Osteocyte (in vitro differentiated cells): ENCODE data around the gene MYH13. TPM values are rescaled to one million over a fixed set of nuclear protein-coding genes. Genes with fewer than 3 reads are reported as not detected.

Source experiments
- DNase-seq: peaks from one replicate; pipeline ENCODE4 v3.0.0; 2021; ENCODE audit warnings: mixed read lengths; ENCODE audit not compliant: unreplicated experiment; ENCODE audit errors: extremely low spot score
- H3K27ac Mint-ChIP-seq: one replicate; pipeline ENCODE4 v1.8.0; 2021; ENCODE audit warnings: mild to moderate bottlenecking, mixed read lengths; ENCODE audit not compliant: unreplicated experiment
- H3K27me3 Mint-ChIP-seq: one replicate; pipeline ENCODE4 v1.8.0; 2021; ENCODE audit warnings: mixed read lengths; ENCODE audit not compliant: unreplicated experiment
- H3K36me3 Mint-ChIP-seq: one replicate; pipeline ENCODE4 v1.8.0; 2021; ENCODE audit warnings: mixed read lengths; ENCODE audit not compliant: unreplicated experiment
- H3K4me1 Mint-ChIP-seq: one replicate; pipeline ENCODE4 v1.8.0; 2021; ENCODE audit warnings: mixed read lengths; ENCODE audit not compliant: unreplicated experiment
- H3K4me3 Mint-ChIP-seq: one replicate; pipeline ENCODE4 v1.8.0; 2021; ENCODE audit warnings: mild to moderate bottlenecking, moderate library complexity, mixed read lengths; ENCODE audit not compliant: unreplicated experiment
- H3K9me3 Mint-ChIP-seq: one replicate; pipeline ENCODE4 v1.8.0; 2021; ENCODE audit warnings: mixed read lengths; ENCODE audit not compliant: unreplicated experiment
- CTCF ChIP-seq: fragments of 200-600 bp; sonication (generic); IDR thresholded peaks from 2 replicates; pipeline ENCODE4 v1.5.0; 2021; ENCODE audit warnings: antibody characterized with exemption, mild to moderate bottlenecking, moderate library complexity
- total RNA-seq: library from RNA; stranded (reverse); gene quantifications from 2 replicates; pipeline ENCODE4 v1.2.1, GENCODE V29; 2021

Gene MYH13
- total RNA-seq, 1 donor from 2014 or later: not detected

- no peak for TF ChIP-seq CTCF
- Mint-ChIP-seq H3K27ac (no peak overlapping the region), H3K4me3 (no peak overlapping the region), H3K9me3 (peaks cover 22% of the 10 kb centered on the region), H3K27me3 (no peaks in the 10 kb centered on the region), H3K4me1 (no peaks in the 10 kb centered on the region), H3K36me3 (no peaks in the 10 kb centered on the region)
- DNase-seq: no peak
These were observed 19.9 kb downstream of the MYH13 start for GRCh38 chr17:10352893-10353292.

- H3K27me3 Mint-ChIP-seq: no peaks in the 10 kb centered on the region
- H3K4me1 Mint-ChIP-seq: no peaks in the 10 kb centered on the region
- no peak for DNase-seq
- H3K9me3 Mint-ChIP-seq: peaks cover 24% of the 10 kb centered on the region
- no peak for TF ChIP-seq CTCF
- no peak overlapping the region for H3K27ac Mint-ChIP-seq
- H3K36me3 Mint-ChIP-seq: no peaks in the 10 kb centered on the region
- no peak overlapping the region for H3K4me3 Mint-ChIP-seq
These were observed 23.4 kb downstream of the MYH13 start for GRCh38 chr17:10349403-10349802.

GRCh38 chr17:10344816-10345215, 28.0 kb downstream of the MYH13 start:
- H3K36me3 Mint-ChIP-seq: no peaks in the 10 kb centered on the region
- no peak for DNase-seq
- H3K4me3 Mint-ChIP-seq: no peak overlapping the region
- H3K4me1 Mint-ChIP-seq: no peaks in the 10 kb centered on the region
- H3K27me3 Mint-ChIP-seq: no peaks in the 10 kb centered on the region
- no peak overlapping the region for H3K27ac Mint-ChIP-seq
- no peak for TF ChIP-seq CTCF
- H3K9me3 Mint-ChIP-seq: peaks cover 18% of the 10 kb centered on the region

GRCh38 chr17:10339051-10339450, 33.8 kb downstream of the MYH13 start:
- H3K4me1 Mint-ChIP-seq: no peaks in the 10 kb centered on the region
- H3K36me3 Mint-ChIP-seq: no peaks in the 10 kb centered on the region
- H3K4me3 Mint-ChIP-seq: no peak overlapping the region
- peaks cover 7% of the 10 kb centered on the region for H3K9me3 Mint-ChIP-seq
- DNase-seq: no peak
- no peak for TF ChIP-seq CTCF
- no peak overlapping the region for H3K27ac Mint-ChIP-seq
- H3K27me3 Mint-ChIP-seq: no peaks in the 10 kb centered on the region

- H3K27ac Mint-ChIP-seq: no peak overlapping the region
- no peaks in the 10 kb centered on the region for H3K36me3 Mint-ChIP-seq
- no peak for DNase-seq
- H3K27me3 Mint-ChIP-seq: no peaks in the 10 kb centered on the region
- peaks cover 6% of the 10 kb centered on the region for H3K9me3 Mint-ChIP-seq
- no peak for TF ChIP-seq CTCF
- no peaks in the 10 kb centered on the region for H3K4me1 Mint-ChIP-seq
- no peak overlapping the region for H3K4me3 Mint-ChIP-seq
These were observed 34.8 kb downstream of the MYH13 start for GRCh38 chr17:10337976-10338375.
